Liver (tissue), 9 donors: ENCODE data around the gene LYST. TPM values are rescaled to one million over a fixed set of nuclear protein-coding genes. Genes with fewer than 3 reads are reported as not detected.

ENCODE experiments used
- DNase-seq: peaks from one replicate; pipeline ENCODE4 v3.0.0-alpha.2; 2017; ENCODE audit warnings: low spot score
- H3K27ac ChIP-seq, 2 donors: one replicate each; pipeline ENCODE4 v1.7.0; 2013; ENCODE audit warnings: inconsistent platforms in 2 of 2, low read length in 2 of 2, control low read depth in 1 of 2, low read depth in 1 of 2, mild to moderate bottlenecking in 1 of 2
- H3K27me3 ChIP-seq, 4 donors: one replicate each; pipeline versions ENCODE4 v1.6.1 to v1.7.0; 2013; ENCODE audit warnings: low read length in 3 of 4, inconsistent platforms in 1 of 4, mild to moderate bottlenecking in 1 of 4, moderate library complexity in 1 of 4; ENCODE audit not compliant: control insufficient read depth in 4 of 4, insufficient read depth in 4 of 4
- H3K36me3 ChIP-seq, 4 donors: one replicate each; pipeline versions ENCODE4 v1.6.1 to v1.7.0; 2013; ENCODE audit warnings: low read length in 3 of 4, mild to moderate bottlenecking in 3 of 4, low read depth in 1 of 4, moderate library complexity in 1 of 4; ENCODE audit not compliant: control insufficient read depth in 4 of 4, insufficient read depth in 3 of 4
- H3K4me1 ChIP-seq, 4 donors: one replicate each; pipeline versions ENCODE4 v1.6.1 to v1.7.0; 2013; ENCODE audit warnings: low read length in 3 of 4, mild to moderate bottlenecking in 3 of 4, moderate library complexity in 1 of 4; ENCODE audit not compliant: control insufficient read depth in 4 of 4, insufficient read depth in 4 of 4
- H3K4me3 ChIP-seq, 3 donors: one replicate each; pipeline versions ENCODE4 v1.6.1 to v1.7.0; 2013; ENCODE audit warnings: low read length in 3 of 3, control low read depth in 1 of 3, low read depth in 1 of 3, mild to moderate bottlenecking in 1 of 3
- H3K9ac ChIP-seq, 2 donors: one replicate each; pipeline ENCODE4 v1.7.0; 2013; ENCODE audit warnings: low read length in 2 of 2, mild to moderate bottlenecking in 2 of 2, moderate library complexity in 2 of 2, control low read depth in 1 of 2, low read depth in 1 of 2
- H3K9me3 ChIP-seq, 4 donors: one replicate each; pipeline versions ENCODE4 v1.6.1 to v1.7.0; 2013; ENCODE audit warnings: low read length in 3 of 4; ENCODE audit not compliant: control insufficient read depth in 4 of 4
- ATF3 ChIP-seq: IDR thresholded peaks from 2 replicates; pipeline ENCODE4 v1.6.1; 2016; ENCODE audit warnings: antibody characterized with exemption
- CTCF ChIP-seq: fragments of 150-350 bp; IDR thresholded peaks from 2 replicates; pipeline ENCODE4 v1.5.1; 2017; ENCODE audit warnings: improper control_type of control experiment, low read depth, low read length; ENCODE audit not compliant: missing input control
- EGR1 ChIP-seq, 2 donors: IDR thresholded peaks; 2 replicates each; pipeline ENCODE4 v1.6.1; 2016 to 2018; ENCODE audit warnings: antibody characterized with exemption in 2 of 2, low read depth in 2 of 2
- FOXA1 ChIP-seq: IDR thresholded peaks from 2 replicates; pipeline ENCODE4 v1.6.1; 2016; ENCODE audit warnings: antibody characterized with exemption
- FOXA2 ChIP-seq: IDR thresholded peaks from 2 replicates; pipeline ENCODE4 v1.6.1; 2016; ENCODE audit warnings: antibody characterized with exemption
- GABPA ChIP-seq, 2 donors: IDR thresholded peaks in 1 of 2; conservative IDR thresholded peaks in 1 of 2; 2 replicates each; pipeline ENCODE4 v1.6.1; 2016; ENCODE audit warnings: antibody characterized with exemption in 2 of 2, mild to moderate bottlenecking in 1 of 2, moderate library complexity in 1 of 2
- HNF4A ChIP-seq, 2 donors: conservative IDR thresholded peaks; 2 replicates each; pipeline ENCODE4 v1.6.1; 2016; ENCODE audit warnings: antibody characterized with exemption in 2 of 2, mild to moderate bottlenecking in 2 of 2
- HNF4G ChIP-seq: IDR thresholded peaks from 2 replicates; pipeline ENCODE4 v1.6.1; 2016; ENCODE audit warnings: antibody characterized with exemption
- JUND ChIP-seq, 2 donors: IDR thresholded peaks; 2 replicates each; pipeline ENCODE4 v1.6.1; 2016; ENCODE audit warnings: antibody characterized with exemption in 2 of 2
- MAX ChIP-seq: IDR thresholded peaks from 2 replicates; pipeline ENCODE4 v1.6.1; 2016; ENCODE audit warnings: antibody characterized with exemption
- NR2F2 ChIP-seq: IDR thresholded peaks from 2 replicates; pipeline ENCODE4 v1.6.1; 2016; ENCODE audit warnings: antibody characterized with exemption
- RAD21 ChIP-seq, 2 donors: IDR thresholded peaks; 2 replicates each; pipeline ENCODE4 v1.6.1; 2016; ENCODE audit warnings: antibody characterized with exemption in 2 of 2, mild to moderate bottlenecking in 2 of 2
- REST ChIP-seq: IDR thresholded peaks from 2 replicates; pipeline ENCODE4 v1.6.1; 2016; ENCODE audit warnings: antibody characterized with exemption, mild to moderate bottlenecking
- RXRA ChIP-seq, 2 donors: IDR thresholded peaks; 2 replicates each; pipeline ENCODE4 v1.6.1; 2017 to 2018; ENCODE audit warnings: antibody characterized with exemption in 2 of 2, mild to moderate bottlenecking in 1 of 2
- SP1 ChIP-seq: IDR thresholded peaks from 2 replicates; pipeline ENCODE4 v1.6.1; 2018; ENCODE audit warnings: antibody characterized with exemption, mild to moderate bottlenecking
- TAF1 ChIP-seq: conservative IDR thresholded peaks from 2 replicates; pipeline ENCODE4 v1.6.1; 2016; ENCODE audit warnings: antibody characterized with exemption, mild to moderate bottlenecking
- YY1 ChIP-seq: IDR thresholded peaks from 2 replicates; pipeline ENCODE4 v1.6.1; 2016; ENCODE audit warnings: antibody characterized with exemption, mild to moderate bottlenecking
- ZBTB33 ChIP-seq: IDR thresholded peaks from 2 replicates; pipeline ENCODE4 v1.6.1; 2016; ENCODE audit warnings: antibody characterized with exemption
- WGBS: extraction: QIAGEN DNeasy Blood & Tissue Kit; methylation state at CpG from one replicate; pipeline ENCODE4 v1.1.7; 2013; 5-methylcytosine and 5-hydroxymethylcytosine counted together
- polyA plus RNA-seq, 2 donors: library from polyadenylated mRNA; stranded (reverse) in 1 of 2; unstranded in 1 of 2; fragments of 200-250 nt in 1 of 2; fragments of >200 nt in 1 of 2; fragmentation: Nextera tagmentation in 1 of 2; extraction: Ambion mirVana in 1 of 2; gene quantifications; one replicate each; pipeline versions ENCODE4 v1.2.1 to v1.2.3, GENCODE V29; 2013 to 2015
- total RNA-seq, 2 donors: library from RNA; depleted of rRNA; stranded (reverse); fragments of >200 nt; gene quantifications; one replicate each; pipeline ENCODE4 v1.2.3, GENCODE V29; 2014
- donor health status: healthy.
- donor health status: healthy.
- donor health status: healthy.
- donor health status: healthy.
- donor health status: healthy.

The LYST gene
- total and polyA plus RNA-seq, 4 donors: 3.4 to 45.9 (median 14.2) TPM

GRCh38 chr1:235885655-235886262, 19.1 kb upstream of the LYST start:
- 73% methylated on average over 3 of the region's 3 CpGs for WGBS

More at GRCh38 chr1:235885655-235886262, 19.1 kb upstream of the LYST start:
- H3K9me3 ChIP-seq: no peaks in the 10 kb centered on the region
- no peak overlapping the region for H3K4me3 ChIP-seq
- DNase-seq: no peak
- TF ChIP-seq ATF3 (no peak), JUND (IDR thresholded peaks at IDR 0.05) (no peak), ZBTB33 (no peak), GABPA (IDR thresholded peaks at IDR 0.05 in 1 of 2, conservative IDR thresholded peaks at IDR 0.05 in 1 of 2) (no peak), MAX (no peak), RXRA (IDR thresholded peaks at IDR 0.05) (no peak), CTCF (no peak), FOXA2 (no peak), SP1 (no peak), EGR1 (IDR thresholded peaks at IDR 0.05; ENCODE audit: low read depth in 2 of 2) (no peak), NR2F2 (no peak), FOXA1 (no peak), TAF1 (no peak), RAD21 (IDR thresholded peaks at IDR 0.05) (no peak), HNF4A (conservative IDR thresholded peaks at IDR 0.05) (no peak), REST (no peak), HNF4G (no peak), YY1 (no peak)
- no peak overlapping the region for H3K9ac ChIP-seq
- H3K27me3 ChIP-seq: no peaks in the 10 kb centered on the region
- H3K4me1 ChIP-seq: peaks cover 0 to 22% (median 10%) of the 10 kb centered on the region in 4 donors
- H3K36me3 ChIP-seq: no peaks in the 10 kb centered on the region
- no peak overlapping the region for H3K27ac ChIP-seq
